ENCODE measurements around the gene IGSF6.
A peak's percentile ranks its signal among the peaks of the same experiment; 100 is the strongest.

The IGSF6 gene

GRCh38 chr16:21618281-21618680 is 34.1 kb downstream of the IGSF6 start:
- H3K4me3 ChIP-seq (replicated peaks; ENCODE audit: low read depth, low read length), result no peak overlapping the region
- TF ChIP-seq CTCF (IDR thresholded peaks at IDR 0.05; ENCODE audit: low read length, missing control alignments), result no peak
- no peak for DNase-seq (ENCODE audit: low read depth)

- H3K4me3 ChIP-seq (replicated peaks; ENCODE audit: low read depth, low read length), result no peak overlapping the region
- TF ChIP-seq CTCF (IDR thresholded peaks at IDR 0.05; ENCODE audit: low read length, missing control alignments), result no peak
- no peak for DNase-seq (ENCODE audit: low read depth)
Measured at GRCh38 chr16:21617607-21618006, 34.8 kb downstream of the IGSF6 start.

GRCh38 chr16:21614896-21615295 is 37.5 kb downstream of the IGSF6 start:
- TF ChIP-seq CTCF (IDR thresholded peaks at IDR 0.05; ENCODE audit: low read length, missing control alignments), result no peak
- no peak overlapping the region for H3K4me3 ChIP-seq (replicated peaks; ENCODE audit: low read depth, low read length)
- DNase-seq (ENCODE audit: low read depth), result no peak

GRCh38 chr16:21613781-21614180 is 38.6 kb downstream of the IGSF6 start:
- no peak overlapping the region for H3K4me3 ChIP-seq (replicated peaks; ENCODE audit: low read depth, low read length)
- no peak for TF ChIP-seq CTCF (IDR thresholded peaks at IDR 0.05; ENCODE audit: low read length, missing control alignments)
- no peak for DNase-seq (ENCODE audit: low read depth)

- TF ChIP-seq CTCF (IDR thresholded peaks at IDR 0.05; ENCODE audit: low read length, missing control alignments), result no peak
- no peak overlapping the region for H3K4me3 ChIP-seq (replicated peaks; ENCODE audit: low read depth, low read length)
- no peak for DNase-seq (ENCODE audit: low read depth)
Measured at GRCh38 chr16:21613361-21613760, 39.0 kb downstream of the IGSF6 start.

- no peak for TF ChIP-seq CTCF (IDR thresholded peaks at IDR 0.05; ENCODE audit: low read length, missing control alignments)
- no peak overlapping the region for H3K4me3 ChIP-seq (replicated peaks; ENCODE audit: low read depth, low read length)
- peak; percentile 25 for DNase-seq (ENCODE audit: low read depth)
Measured at GRCh38 chr16:21611556-21612384, 40.6 kb downstream of the IGSF6 start.

GRCh38 chr16:21611198-21611555 is 41.2 kb downstream of the IGSF6 start:
- DNase-seq (ENCODE audit: low read depth), result peak; percentile 64
- TF ChIP-seq CTCF (IDR thresholded peaks at IDR 0.05; ENCODE audit: low read length, missing control alignments), result no peak
- no peak overlapping the region for H3K4me3 ChIP-seq (replicated peaks; ENCODE audit: low read depth, low read length)
